Effector memory CD8-positive, alpha-beta T cell (primary cell): Measurements from ENCODE around the gene PPP1R12B.
A peak's percentile ranks its signal among the peaks of the same experiment; 100 is the strongest.

Experiments
- ATAC-seq: fragments of 150-1000 bp; cut with Tn5 transposase; replicated peaks from 2 replicates; pipeline ENCODE4 v1.10.0; 2021; ENCODE audit warnings: mild to moderate bottlenecking, moderate library complexity
- DNase-seq, 3 experiments: peaks; one replicate each; pipeline ENCODE4 v3.0.0; 2021
- H3K27ac Mint-ChIP-seq, 2 donors: one replicate each; pipeline ENCODE4 v1.8.0; 2022; ENCODE audit warnings: mild to moderate bottlenecking in 2 of 2, mixed read lengths in 2 of 2, moderate library complexity in 2 of 2
- H3K27me3 Mint-ChIP-seq, 2 donors: one replicate each; pipeline ENCODE4 v1.8.0; 2022; ENCODE audit warnings: mixed read lengths in 2 of 2
- H3K36me3 Mint-ChIP-seq: one replicate; pipeline ENCODE4 v1.8.0; 2022; ENCODE audit warnings: mild to moderate bottlenecking, moderate library complexity, mixed read lengths; ENCODE audit not compliant: insufficient read depth
- H3K4me1 Mint-ChIP-seq, 2 donors: one replicate each; pipeline ENCODE4 v1.8.0; 2022; ENCODE audit warnings: low read depth in 2 of 2, mixed read lengths in 2 of 2
- H3K4me3 Mint-ChIP-seq, 2 donors: one replicate each; pipeline ENCODE4 v1.8.0; 2022; ENCODE audit warnings: mild to moderate bottlenecking in 2 of 2, mixed read lengths in 2 of 2, moderate library complexity in 2 of 2
- H3K9me3 Mint-ChIP-seq, 2 donors: one replicate each; pipeline ENCODE4 v1.8.0; 2022; ENCODE audit warnings: mixed read lengths in 2 of 2
- total RNA-seq, 9 experiments: gene quantifications; one replicate each; lab custom pipeline; 2026; lab: John Stamatoyannopoulos, UW

Gene PPP1R12B, protein sequence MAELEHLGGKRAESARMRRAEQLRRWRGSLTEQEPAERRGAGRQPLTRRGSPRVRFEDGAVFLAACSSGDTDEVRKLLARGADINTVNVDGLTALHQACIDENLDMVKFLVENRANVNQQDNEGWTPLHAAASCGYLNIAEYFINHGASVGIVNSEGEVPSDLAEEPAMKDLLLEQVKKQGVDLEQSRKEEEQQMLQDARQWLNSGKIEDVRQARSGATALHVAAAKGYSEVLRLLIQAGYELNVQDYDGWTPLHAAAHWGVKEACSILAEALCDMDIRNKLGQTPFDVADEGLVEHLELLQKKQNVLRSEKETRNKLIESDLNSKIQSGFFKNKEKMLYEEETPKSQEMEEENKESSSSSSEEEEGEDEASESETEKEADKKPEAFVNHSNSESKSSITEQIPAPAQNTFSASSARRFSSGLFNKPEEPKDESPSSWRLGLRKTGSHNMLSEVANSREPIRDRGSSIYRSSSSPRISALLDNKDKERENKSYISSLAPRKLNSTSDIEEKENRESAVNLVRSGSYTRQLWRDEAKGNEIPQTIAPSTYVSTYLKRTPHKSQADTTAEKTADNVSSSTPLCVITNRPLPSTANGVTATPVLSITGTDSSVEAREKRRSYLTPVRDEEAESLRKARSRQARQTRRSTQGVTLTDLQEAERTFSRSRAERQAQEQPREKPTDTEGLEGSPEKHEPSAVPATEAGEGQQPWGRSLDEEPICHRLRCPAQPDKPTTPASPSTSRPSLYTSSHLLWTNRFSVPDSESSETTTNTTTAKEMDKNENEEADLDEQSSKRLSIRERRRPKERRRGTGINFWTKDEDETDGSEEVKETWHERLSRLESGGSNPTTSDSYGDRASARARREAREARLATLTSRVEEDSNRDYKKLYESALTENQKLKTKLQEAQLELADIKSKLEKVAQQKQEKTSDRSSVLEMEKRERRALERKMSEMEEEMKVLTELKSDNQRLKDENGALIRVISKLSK
- 13.3 to 98.6 (median 50.4) reads per million in 9 experiments for total RNA-seq

GRCh38 chr1:202348509-202349205 is at the start of gene PPP1R12B:
TSS of gene PPP1R12B (plus strand) at chr1:202348699. CDS start at chr1:202348852, 153 bp downstream.
- peak within 1 kb of the TSS; percentile 90 to 93 for H3K27ac Mint-ChIP-seq
- H3K36me3 Mint-ChIP-seq: peaks cover 2% of the 10 kb centered on the region
- H3K4me1 Mint-ChIP-seq: peaks cover 26 to 29% of the 10 kb centered on the region in 2 donors
- ATAC-seq: peak; percentile 95
- DNase-seq: peak; percentile 92 to 93 (median 93)
- no peaks in the 10 kb centered on the region for H3K9me3 Mint-ChIP-seq
- H3K4me3 Mint-ChIP-seq: peak within 1 kb of the TSS; percentile 91 to 99
- H3K27me3 Mint-ChIP-seq: no peaks in the 10 kb centered on the region

DNA sequence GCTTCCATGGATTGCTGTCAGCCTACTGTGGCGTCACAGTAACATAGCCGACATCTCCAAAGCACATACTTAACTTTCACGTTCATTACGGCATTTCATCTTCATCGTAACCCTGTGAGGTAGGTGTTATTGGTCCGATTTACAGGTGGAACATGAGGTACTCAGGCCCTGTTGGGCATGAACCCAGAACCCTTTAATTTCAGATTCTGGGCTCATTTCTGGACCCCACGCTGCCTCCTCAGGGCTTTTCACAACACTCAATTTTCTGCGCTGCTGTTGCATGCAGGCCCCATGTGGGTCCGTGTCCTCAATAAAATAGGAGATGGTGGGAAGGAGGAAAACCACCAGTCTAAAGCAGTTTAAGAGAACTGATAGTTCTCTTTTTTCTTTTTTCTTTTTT is 46.3 kb upstream of the PPP1R12B start:
- Mint-ChIP-seq H3K4me1 (peaks cover 0 to 3% of the 10 kb centered on the region in 2 donors), H3K9me3 (no peaks in the 10 kb centered on the region), H3K4me3 (no peak overlapping the region), H3K27me3 (no peaks in the 10 kb centered on the region), H3K36me3 (peaks cover 3% of the 10 kb centered on the region), H3K27ac (no peak overlapping the region)
- DNase-seq (no peak), ATAC-seq (no peak)

GRCh38 chr1:202304375-202304774 is 44.1 kb upstream of the PPP1R12B start:
- H3K27ac Mint-ChIP-seq: peak overlapping the region; percentile 51 to 67
- DNase-seq: no peak

DNA sequence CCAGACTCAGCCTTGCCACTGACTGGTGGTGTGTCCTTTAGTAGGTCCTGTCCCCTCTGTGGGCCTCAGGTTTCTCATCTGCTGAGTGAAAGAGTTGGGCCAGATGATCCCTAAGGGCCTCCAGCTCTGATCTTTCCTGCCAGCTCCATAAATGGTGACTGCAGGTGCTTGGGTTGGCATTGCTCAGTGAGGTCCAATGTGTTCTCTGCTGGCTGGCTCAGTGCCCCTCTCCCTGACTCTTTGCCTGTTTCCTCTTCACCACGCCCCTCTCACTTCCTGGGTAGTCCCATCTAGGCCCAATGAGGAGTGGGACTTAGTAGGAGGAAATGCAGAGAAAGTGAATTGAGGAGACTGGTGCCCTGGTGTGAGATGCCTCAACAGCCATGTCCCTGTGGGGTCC is 43.3 kb upstream of the PPP1R12B start:
- ATAC-seq (no peak), DNase-seq (no peak)
- Mint-ChIP-seq H3K36me3 (no peaks in the 10 kb centered on the region), H3K27ac (peak overlapping the region; percentile 49 to 51), H3K4me3 (no peak overlapping the region), H3K9me3 (no peaks in the 10 kb centered on the region), H3K4me1 (peaks cover 0 to 13% of the 10 kb centered on the region in 2 donors), H3K27me3 (no peaks in the 10 kb centered on the region)

More at GRCh38 chr1:202304375-202304774, 44.1 kb upstream of the PPP1R12B start:
- no peaks in the 10 kb centered on the region for H3K27me3 Mint-ChIP-seq
- H3K9me3 Mint-ChIP-seq: no peaks in the 10 kb centered on the region
- H3K4me1 Mint-ChIP-seq: peaks cover 0 to 5% of the 10 kb centered on the region in 2 donors
- ATAC-seq: no peak
- no peak overlapping the region for H3K4me3 Mint-ChIP-seq
- no peaks in the 10 kb centered on the region for H3K36me3 Mint-ChIP-seq

DNA sequence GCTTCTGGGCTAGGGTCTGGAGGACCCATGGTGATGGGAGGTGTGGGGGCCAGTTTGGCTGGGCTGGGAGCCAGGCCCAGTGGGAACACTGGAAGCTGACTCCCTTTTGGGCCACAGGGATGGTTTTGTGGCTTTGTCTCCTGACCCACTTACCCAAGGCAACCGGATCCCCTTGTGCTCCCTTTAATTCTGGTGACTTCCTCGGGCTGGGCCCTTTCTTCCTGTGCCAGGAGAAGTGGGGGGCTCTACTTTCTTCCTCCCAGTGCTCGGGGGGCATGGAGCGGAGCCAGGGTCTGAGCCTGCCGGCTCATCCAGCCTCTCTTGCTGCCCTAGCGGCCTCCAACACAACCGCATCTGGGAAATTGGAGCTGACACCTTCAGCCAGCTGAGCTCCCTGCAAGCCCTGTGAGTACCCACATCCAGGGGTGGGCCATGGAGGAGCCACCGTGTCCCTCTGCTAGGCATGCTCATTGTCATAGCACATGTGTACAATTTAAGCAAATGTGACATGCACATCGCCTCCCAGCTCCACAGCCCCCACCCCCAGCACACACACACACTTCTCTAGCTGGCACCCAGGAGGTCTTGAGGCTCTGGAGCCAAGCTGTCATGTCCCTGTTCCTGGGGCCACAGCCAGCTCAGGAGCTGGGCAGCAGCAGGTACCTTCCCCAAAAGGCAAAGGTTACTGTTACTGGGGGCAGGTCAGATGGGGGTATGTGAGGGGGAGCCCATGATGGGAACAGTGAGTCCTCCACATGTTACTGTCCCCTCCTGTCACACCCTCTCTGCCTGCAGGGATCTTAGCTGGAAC is 41.8 kb upstream of the PPP1R12B start:
- no peaks in the 10 kb centered on the region for H3K36me3 Mint-ChIP-seq
- ATAC-seq (no peak), DNase-seq (no peak)
- peaks cover 2 to 18% of the 10 kb centered on the region in 2 donors for H3K4me1 Mint-ChIP-seq
- no peaks in the 10 kb centered on the region for H3K27me3 Mint-ChIP-seq
- no peaks in the 10 kb centered on the region for H3K9me3 Mint-ChIP-seq
- H3K4me3 Mint-ChIP-seq: no peak overlapping the region
- H3K27ac Mint-ChIP-seq: peak overlapping the region in 1 of 2 donors; percentile 23

DNA sequence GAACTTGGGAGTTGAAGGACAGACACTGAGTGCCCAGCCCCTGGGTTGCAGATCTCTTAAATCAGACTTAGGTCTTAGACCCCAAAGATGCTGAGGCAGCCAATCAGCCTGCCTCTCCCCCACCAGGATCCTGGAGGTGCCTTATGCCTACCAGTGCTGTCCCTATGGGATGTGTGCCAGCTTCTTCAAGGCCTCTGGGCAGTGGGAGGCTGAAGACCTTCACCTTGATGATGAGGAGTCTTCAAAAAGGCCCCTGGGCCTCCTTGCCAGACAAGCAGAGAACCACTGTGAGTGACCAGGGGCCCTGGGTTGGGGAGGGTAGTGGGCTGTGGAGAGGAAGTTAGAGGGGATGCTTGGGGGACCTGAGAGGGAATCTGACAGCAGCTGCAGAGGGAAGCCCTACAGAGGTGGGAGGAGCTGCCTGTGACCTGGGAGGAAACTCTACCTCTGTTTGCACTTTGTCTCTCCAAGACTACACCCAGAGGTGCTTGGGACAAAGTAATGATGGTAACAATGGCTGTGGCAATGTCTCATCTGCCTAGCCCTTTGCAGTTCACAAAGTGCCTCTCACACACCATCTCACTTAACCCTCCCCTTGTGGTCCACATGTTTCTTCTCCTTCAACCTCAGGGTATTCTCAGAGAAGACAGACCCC is 38.3 kb upstream of the PPP1R12B start:
- ATAC-seq (no peak), DNase-seq (no peak)
- Mint-ChIP-seq H3K27me3 (no peaks in the 10 kb centered on the region), H3K36me3 (no peaks in the 10 kb centered on the region), H3K27ac (peak overlapping the region in 1 of 2 donors; percentile 73), H3K9me3 (no peaks in the 10 kb centered on the region), H3K4me3 (no peak overlapping the region), H3K4me1 (peaks cover 2 to 18% of the 10 kb centered on the region in 2 donors)

DNA sequence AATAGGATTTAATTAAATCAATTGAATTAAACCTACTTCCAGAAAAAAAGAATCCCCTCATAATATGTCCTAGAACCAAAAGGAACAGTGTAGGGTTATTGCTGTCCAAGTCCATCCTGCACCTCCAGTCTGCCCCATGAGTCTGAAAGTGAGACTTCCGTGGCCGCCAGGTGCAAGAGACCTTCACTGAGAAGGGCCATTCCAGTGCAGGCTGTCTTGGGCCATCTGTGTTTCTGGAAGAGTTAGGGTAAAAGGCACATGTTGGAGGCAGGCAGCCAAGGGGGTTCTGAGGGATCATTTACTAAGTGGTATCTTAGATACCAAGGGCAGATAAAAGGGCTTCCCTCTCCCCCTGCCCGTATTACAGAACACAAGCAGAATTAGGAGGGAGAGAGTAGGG is 37.8 kb upstream of the PPP1R12B start:
- H3K27me3 Mint-ChIP-seq: no peaks in the 10 kb centered on the region
- H3K4me1 Mint-ChIP-seq: peaks cover 2 to 18% of the 10 kb centered on the region in 2 donors
- DNase-seq (no peak), ATAC-seq (no peak)
- H3K4me3 Mint-ChIP-seq: no peak overlapping the region
- H3K36me3 Mint-ChIP-seq: peaks cover 3% of the 10 kb centered on the region
- no peaks in the 10 kb centered on the region for H3K9me3 Mint-ChIP-seq
- peak overlapping the region in 1 of 2 donors; percentile 73 for H3K27ac Mint-ChIP-seq

GRCh38 chr1:202311875-202312635 is 36.4 kb upstream of the PPP1R12B start:
- peaks cover 2 to 18% of the 10 kb centered on the region in 2 donors for H3K4me1 Mint-ChIP-seq
- peak overlapping the region; percentile 12 to 73 for H3K27ac Mint-ChIP-seq

GRCh38 chr1:202315576-202316168 is 32.8 kb upstream of the PPP1R12B start:
- ATAC-seq (peak; percentile 90), DNase-seq (peak; percentile 67 to 77 (median 72))
- peaks cover 4 to 6% of the 10 kb centered on the region in 2 donors for H3K4me1 Mint-ChIP-seq
- peaks cover 5% of the 10 kb centered on the region for H3K36me3 Mint-ChIP-seq
- no peaks in the 10 kb centered on the region for H3K27me3 Mint-ChIP-seq
- no peaks in the 10 kb centered on the region for H3K9me3 Mint-ChIP-seq
- H3K4me3 Mint-ChIP-seq: no peak overlapping the region
- no peak overlapping the region for H3K27ac Mint-ChIP-seq

More at GRCh38 chr1:202311875-202312635, 36.4 kb upstream of the PPP1R12B start:
- no peak for DNase-seq
- Mint-ChIP-seq H3K9me3 (no peaks in the 10 kb centered on the region), H3K27me3 (no peaks in the 10 kb centered on the region), H3K36me3 (peaks cover 5% of the 10 kb centered on the region), H3K4me3 (no peak overlapping the region)
- ATAC-seq: no peak

DNA sequence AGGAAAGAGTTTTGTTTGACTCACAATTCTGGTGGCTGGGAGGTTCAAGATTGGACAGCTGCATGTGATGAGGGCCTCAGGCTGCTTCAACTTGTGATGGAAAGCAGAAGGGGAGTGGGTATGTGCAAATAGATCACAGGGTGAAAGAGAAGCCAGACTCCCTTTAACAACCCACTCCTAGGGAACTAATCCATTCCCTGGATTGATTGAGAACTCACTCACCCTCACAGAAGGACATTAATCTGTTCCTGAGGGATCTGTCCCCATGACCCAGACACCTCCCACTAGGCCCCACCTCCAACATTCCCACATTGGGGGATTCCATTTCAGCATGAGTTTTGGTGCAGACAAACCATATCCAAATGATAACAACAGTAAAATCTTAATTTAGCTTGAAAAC is 32.3 kb upstream of the PPP1R12B start:
- ATAC-seq (no peak), DNase-seq (no peak)
- peaks cover 2 to 3% of the 10 kb centered on the region in 2 donors for H3K4me1 Mint-ChIP-seq
- no peak overlapping the region for H3K27ac Mint-ChIP-seq
- no peaks in the 10 kb centered on the region for H3K9me3 Mint-ChIP-seq
- no peak overlapping the region for H3K4me3 Mint-ChIP-seq
- H3K36me3 Mint-ChIP-seq: peaks cover 5% of the 10 kb centered on the region
- no peaks in the 10 kb centered on the region for H3K27me3 Mint-ChIP-seq
